Measurements from ENCODE around the gene TEX26. TPM values are rescaled to one million over a fixed set of nuclear protein-coding genes. Genes with fewer than 3 reads are reported as not detected.

The TEX26 gene
- total RNA-seq, 2 donors from 2014 or later: not detected

- no peak overlapping the region for H3K4me3 ChIP-seq
- intact Hi-C loops (cut with DNase I): no loop called here
- H3K27me3 ChIP-seq (replicated peaks; ENCODE audit: insufficient read depth): no peaks in the 10 kb centered on the region
- DNase-seq (ENCODE audit: low spot score): no peak
- TF ChIP-seq POLR2AphosphoS5 (IDR thresholded peaks at IDR 0.05) (no peak), CTCF (IDR thresholded peaks at IDR 0.05) (no peak), POLR2A (IDR thresholded peaks at IDR 0.05) (no peak)
- no peaks in the 10 kb centered on the region for H3K36me3 ChIP-seq
- no peaks in the 10 kb centered on the region for H3K4me1 ChIP-seq (replicated peaks)
- 88% methylated on average over 8 of the region's 8 CpGs for WGBS
- no peaks in the 10 kb centered on the region for H3K9me3 ChIP-seq
- no peak overlapping the region for H3K27ac ChIP-seq
Measured at GRCh38 chr13:31016342-31017325, 84.2 kb downstream of the TEX26 start.

- H3K4me1 ChIP-seq (replicated peaks): no peaks in the 10 kb centered on the region
- no peak for DNase-seq (ENCODE audit: low spot score)
- H3K27ac ChIP-seq: no peak overlapping the region
- WGBS: 76% methylated on average over 3 of the region's 3 CpGs
- no peaks in the 10 kb centered on the region for H3K36me3 ChIP-seq
- intact Hi-C loops (cut with DNase I): no loop called here
- no peaks in the 10 kb centered on the region for H3K9me3 ChIP-seq
- H3K4me3 ChIP-seq: no peak overlapping the region
- no peaks in the 10 kb centered on the region for H3K27me3 ChIP-seq (replicated peaks; ENCODE audit: insufficient read depth)
- TF ChIP-seq CTCF (IDR thresholded peaks at IDR 0.05) (no peak), POLR2A (IDR thresholded peaks at IDR 0.05) (no peak), POLR2AphosphoS5 (IDR thresholded peaks at IDR 0.05) (no peak)
Measured at GRCh38 chr13:31018511-31018910, 86.1 kb downstream of the TEX26 start.

GRCh38 chr13:31020996-31021395 lies 88.5 kb downstream of the TEX26 start:
- no peak overlapping the region for H3K27ac ChIP-seq
- H3K4me1 ChIP-seq (replicated peaks): no peaks in the 10 kb centered on the region
- intact Hi-C loops (cut with DNase I): no loop called here
- no peaks in the 10 kb centered on the region for H3K27me3 ChIP-seq (replicated peaks; ENCODE audit: insufficient read depth)
- WGBS: 73% methylated on average over 3 of the region's 3 CpGs
- H3K4me3 ChIP-seq: no peak overlapping the region
- TF ChIP-seq POLR2A (IDR thresholded peaks at IDR 0.05) (no peak), CTCF (IDR thresholded peaks at IDR 0.05) (no peak), POLR2AphosphoS5 (IDR thresholded peaks at IDR 0.05) (no peak)
- no peaks in the 10 kb centered on the region for H3K36me3 ChIP-seq
- H3K9me3 ChIP-seq: no peaks in the 10 kb centered on the region
- DNase-seq (ENCODE audit: low spot score): no peak

GRCh38 chr13:31022288-31022895 lies 89.9 kb downstream of the TEX26 start:
- H3K27me3 ChIP-seq (replicated peaks; ENCODE audit: insufficient read depth): no peaks in the 10 kb centered on the region
- intact Hi-C loops (cut with DNase I): no loop called here
- no peaks in the 10 kb centered on the region for H3K36me3 ChIP-seq

More at GRCh38 chr13:31022288-31022895, 89.9 kb downstream of the TEX26 start:
- Histone ChIP-seq H3K9me3 (no peaks in the 10 kb centered on the region), H3K27ac (no peak overlapping the region), H3K4me1 (replicated peaks) (no peaks in the 10 kb centered on the region), H3K4me3 (no peak overlapping the region)
- WGBS: 67% methylated on average over 13 of the region's 13 CpGs
- TF ChIP-seq POLR2A (IDR thresholded peaks at IDR 0.05) (no peak), CTCF (IDR thresholded peaks at IDR 0.05) (no peak), POLR2AphosphoS5 (IDR thresholded peaks at IDR 0.05) (no peak)
- DNase-seq (ENCODE audit: low spot score): no peak
